Measurements from ENCODE around the gene CUTA.

Gene CUTA

GRCh38 chr6:33437666-33438065, 19.8 kb upstream of the CUTA start:
- FAIRE-seq (no peak), DNase-seq (ENCODE audit: insufficient read length) (no peak)

GRCh38 chr6:33434961-33435360, 17.1 kb upstream of the CUTA start:
- no peak for FAIRE-seq
- no peak for DNase-seq (ENCODE audit: insufficient read length)
- TF ChIP-seq TAF1 (IDR thresholded peaks at IDR 0.05; ENCODE audit: borderline replicate concordance, low read depth, low read length) (no peak), POLR2AphosphoS5 (IDR thresholded peaks at IDR 0.05; ENCODE audit: low read depth, low read length) (no peak), POLR2A (IDR thresholded peaks at IDR 0.05; ENCODE audit: low read depth, low read length) (no peak)

More at GRCh38 chr6:33437666-33438065, 19.8 kb upstream of the CUTA start:
- TF ChIP-seq TAF1 (IDR thresholded peaks at IDR 0.05; ENCODE audit: borderline replicate concordance, low read depth, low read length) (no peak), POLR2AphosphoS5 (IDR thresholded peaks at IDR 0.05; ENCODE audit: low read depth, low read length) (no peak), POLR2A (IDR thresholded peaks at IDR 0.05; ENCODE audit: low read depth, low read length) (no peak)

- TF ChIP-seq TAF1 (IDR thresholded peaks at IDR 0.05; ENCODE audit: borderline replicate concordance, low read depth, low read length) (no peak), POLR2AphosphoS5 (IDR thresholded peaks at IDR 0.05; ENCODE audit: low read depth, low read length) (no peak), POLR2A (IDR thresholded peaks at IDR 0.05; ENCODE audit: low read depth, low read length) (no peak)
- DNase-seq (ENCODE audit: insufficient read length) (no peak), FAIRE-seq (no peak)
Observed at GRCh38 chr6:33433544-33434191, 15.8 kb upstream of the CUTA start.

- DNase-seq (ENCODE audit: insufficient read length), result no peak
- no peak for FAIRE-seq
- TF ChIP-seq POLR2AphosphoS5 (IDR thresholded peaks at IDR 0.05; ENCODE audit: low read depth, low read length) (no peak), POLR2A (IDR thresholded peaks at IDR 0.05; ENCODE audit: low read depth, low read length) (no peak), TAF1 (IDR thresholded peaks at IDR 0.05; ENCODE audit: borderline replicate concordance, low read depth, low read length) (no peak)
Observed at GRCh38 chr6:33433001-33433543, 15.2 kb upstream of the CUTA start.

GRCh38 chr6:33432546-33432945, 14.6 kb upstream of the CUTA start:
- TF ChIP-seq POLR2AphosphoS5 (IDR thresholded peaks at IDR 0.05; ENCODE audit: low read depth, low read length) (no peak), TAF1 (IDR thresholded peaks at IDR 0.05; ENCODE audit: borderline replicate concordance, low read depth, low read length) (no peak), POLR2A (IDR thresholded peaks at IDR 0.05; ENCODE audit: low read depth, low read length) (no peak)
- FAIRE-seq (no peak), DNase-seq (ENCODE audit: insufficient read length) (no peak)

GRCh38 chr6:33431880-33432541, 14.1 kb upstream of the CUTA start:
- TF ChIP-seq TAF1 (IDR thresholded peaks at IDR 0.05; ENCODE audit: borderline replicate concordance, low read depth, low read length) (no peak), POLR2AphosphoS5 (IDR thresholded peaks at IDR 0.05; ENCODE audit: low read depth, low read length) (no peak), POLR2A (IDR thresholded peaks at IDR 0.05; ENCODE audit: low read depth, low read length) (no peak)
- FAIRE-seq (peak; percentile 44), DNase-seq (ENCODE audit: insufficient read length) (no peak)

GRCh38 chr6:33430991-33431879, 13.3 kb upstream of the CUTA start:
- FAIRE-seq, result peak; percentile 90
- TF ChIP-seq POLR2A (IDR thresholded peaks at IDR 0.05; ENCODE audit: low read depth, low read length) (no peak), POLR2AphosphoS5 (IDR thresholded peaks at IDR 0.05; ENCODE audit: low read depth, low read length) (no peak), TAF1 (IDR thresholded peaks at IDR 0.05; ENCODE audit: borderline replicate concordance, low read depth, low read length) (no peak)
- DNase-seq (ENCODE audit: insufficient read length), result peak; percentile 95

- TF ChIP-seq POLR2AphosphoS5 (IDR thresholded peaks at IDR 0.05; ENCODE audit: low read depth, low read length) (no peak), POLR2A (IDR thresholded peaks at IDR 0.05; ENCODE audit: low read depth, low read length) (no peak), TAF1 (IDR thresholded peaks at IDR 0.05; ENCODE audit: borderline replicate concordance, low read depth, low read length) (no peak)
- FAIRE-seq, result peak; percentile 86
Observed at GRCh38 chr6:33430334-33430733, 12.4 kb upstream of the CUTA start.

GRCh38 chr6:33429750-33430052, 11.8 kb upstream of the CUTA start:
- no peak for DNase-seq (ENCODE audit: insufficient read length)
- FAIRE-seq, result peak; percentile 14

More at GRCh38 chr6:33430334-33430733, 12.4 kb upstream of the CUTA start:
- no peak for DNase-seq (ENCODE audit: insufficient read length)

GRCh38 chr6:33428966-33429749, 11.3 kb upstream of the CUTA start:
- no peak for DNase-seq (ENCODE audit: insufficient read length)
- TF ChIP-seq POLR2A (IDR thresholded peaks at IDR 0.05; ENCODE audit: low read depth, low read length) (no peak), TAF1 (IDR thresholded peaks at IDR 0.05; ENCODE audit: borderline replicate concordance, low read depth, low read length) (no peak), POLR2AphosphoS5 (IDR thresholded peaks at IDR 0.05; ENCODE audit: low read depth, low read length) (no peak)
- no peak for FAIRE-seq

More at GRCh38 chr6:33429750-33430052, 11.8 kb upstream of the CUTA start:
- TF ChIP-seq POLR2AphosphoS5 (IDR thresholded peaks at IDR 0.05; ENCODE audit: low read depth, low read length), result no peak
- no peak for TF ChIP-seq POLR2A (IDR thresholded peaks at IDR 0.05; ENCODE audit: low read depth, low read length)
- TF ChIP-seq TAF1 (IDR thresholded peaks at IDR 0.05; ENCODE audit: borderline replicate concordance, low read depth, low read length), result no peak
